Measurements from ENCODE around the gene DEFB129.
"Not testable (repeated sequence)": the region's sequence is repeated elsewhere in the genome, so short reads cannot be mapped to it uniquely, and the experiment has no call there.

DEFB129 gene

DNA sequence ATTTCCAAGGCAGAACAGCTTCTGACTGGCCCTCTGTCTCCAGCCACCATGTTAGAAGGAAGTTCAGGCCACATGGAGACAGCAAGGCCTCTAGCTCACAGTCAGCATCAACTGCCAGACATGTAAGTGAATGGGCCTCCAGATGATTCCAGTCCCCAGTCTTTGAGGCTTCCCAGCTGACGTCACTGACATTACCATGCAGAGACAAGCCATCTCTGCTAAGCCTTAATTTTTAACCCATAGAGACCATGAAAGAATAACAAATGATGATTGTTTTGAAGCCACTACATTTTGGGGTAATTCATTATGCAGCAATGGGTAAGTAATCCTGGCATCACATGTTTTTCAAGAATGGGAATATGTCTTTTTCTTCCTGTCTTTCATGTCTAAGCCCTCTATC lies 11.3 kb upstream of the DEFB129 start:
- Histone ChIP-seq H3K9me3 (ENCODE audit: control insufficient read depth in 2 of 2, low read length in 2 of 2) (no peaks in the 10 kb centered on the region), H3K4me1 (ENCODE audit: control insufficient read depth in 2 of 2, insufficient read depth in 2 of 2, low read length in 2 of 2) (no peaks in the 10 kb centered on the region), H3K9ac (ENCODE audit: low read depth in 1 of 2, low read length in 2 of 2) (no peak overlapping the region), H3K4me3 (ENCODE audit: low read length in 2 of 2) (no peak overlapping the region), H3K27me3 (ENCODE audit: control insufficient read depth in 2 of 2, insufficient read depth in 2 of 2, low read length in 2 of 2) (peaks cover 8 to 9% of the 10 kb centered on the region in 2 donors), H3K36me3 (ENCODE audit: control insufficient read depth in 2 of 2, insufficient read depth in 2 of 2, low read length in 2 of 2) (no peaks in the 10 kb centered on the region), H3K27ac (ENCODE audit: low read depth in 2 of 2, low read length in 2 of 2) (no peak overlapping the region)

DNA sequence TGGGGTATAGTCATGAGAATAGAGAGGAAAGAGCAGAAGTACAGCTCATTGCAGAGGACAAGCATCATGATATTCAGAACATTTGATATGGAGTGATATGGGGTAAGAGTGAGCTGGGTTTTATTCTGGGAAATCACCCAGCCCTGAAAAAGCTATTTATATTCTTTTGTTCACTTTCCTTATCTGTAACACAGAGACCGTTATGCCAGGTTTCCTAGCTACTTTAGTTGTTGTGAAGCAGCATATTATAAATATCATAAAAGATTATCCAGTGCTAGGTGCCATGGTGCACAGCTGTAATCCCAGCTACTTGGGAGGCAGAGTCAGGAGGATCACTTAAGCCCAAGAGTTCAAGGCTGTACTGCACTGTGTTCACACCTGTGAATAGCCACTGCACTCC lies 9.8 kb upstream of the DEFB129 start:
- H3K27me3 ChIP-seq (ENCODE audit: control insufficient read depth in 2 of 2, insufficient read depth in 2 of 2, low read length in 2 of 2): peaks cover 8 to 9% of the 10 kb centered on the region in 2 donors
- no peak overlapping the region for H3K4me3 ChIP-seq (ENCODE audit: low read length in 2 of 2)
- H3K4me1 ChIP-seq (ENCODE audit: control insufficient read depth in 2 of 2, insufficient read depth in 2 of 2, low read length in 2 of 2): no peaks in the 10 kb centered on the region
- no peak overlapping the region for H3K9ac ChIP-seq (ENCODE audit: low read depth in 1 of 2, low read length in 2 of 2)
- H3K27ac ChIP-seq (ENCODE audit: low read depth in 2 of 2, low read length in 2 of 2): no peak overlapping the region
- no peaks in the 10 kb centered on the region for H3K36me3 ChIP-seq (ENCODE audit: control insufficient read depth in 2 of 2, insufficient read depth in 2 of 2, low read length in 2 of 2)
- no peaks in the 10 kb centered on the region for H3K9me3 ChIP-seq (ENCODE audit: control insufficient read depth in 2 of 2, low read length in 2 of 2)

DNA sequence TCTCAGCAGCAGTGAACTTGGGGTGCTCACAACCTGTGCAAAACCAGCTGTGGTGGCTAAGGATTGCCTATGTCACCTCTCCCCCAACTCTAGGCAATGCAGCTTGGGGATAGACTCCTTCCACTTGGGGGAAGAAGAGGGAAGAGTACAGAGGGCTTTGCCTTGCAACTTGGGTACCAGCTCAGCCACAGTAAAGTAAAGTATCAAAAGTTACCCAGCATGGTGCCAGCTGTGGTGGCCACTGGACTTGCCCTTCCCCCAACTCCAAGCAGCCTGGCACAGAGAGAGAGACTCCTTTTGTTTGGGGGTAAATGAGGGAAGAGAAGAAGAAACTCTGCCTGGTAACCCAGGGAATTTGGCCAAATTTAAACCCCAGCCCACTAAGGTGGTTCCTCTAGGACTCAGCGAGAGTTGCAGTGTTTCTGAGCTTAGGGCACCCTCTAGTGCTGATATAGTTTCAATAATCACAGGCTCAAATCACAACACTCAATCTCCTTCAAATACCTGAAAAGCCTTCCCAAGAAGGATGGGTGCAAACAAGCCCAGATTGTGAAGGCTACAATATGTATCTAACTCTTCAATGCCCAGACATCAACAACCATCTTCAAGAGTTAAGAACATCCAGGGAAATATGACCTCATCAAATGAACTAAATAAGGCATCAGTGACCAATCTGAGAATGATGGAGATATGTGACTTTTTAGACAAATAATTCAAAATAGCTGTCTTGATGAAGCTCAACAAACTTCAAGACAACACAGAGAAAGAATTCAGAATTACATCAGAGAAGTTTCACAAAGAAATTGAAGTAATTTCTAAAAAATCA lies 7.6 kb upstream of the DEFB129 start:
- Histone ChIP-seq H3K9ac (ENCODE audit: low read depth in 1 of 2, low read length in 2 of 2) (no peak overlapping the region), H3K4me3 (ENCODE audit: low read length in 2 of 2) (no peak overlapping the region), H3K27me3 (ENCODE audit: control insufficient read depth in 2 of 2, insufficient read depth in 2 of 2, low read length in 2 of 2) (peaks cover 8 to 9% of the 10 kb centered on the region in 2 donors), H3K9me3 (ENCODE audit: control insufficient read depth in 2 of 2, low read length in 2 of 2) (no peaks in the 10 kb centered on the region), H3K27ac (ENCODE audit: low read depth in 2 of 2, low read length in 2 of 2) (no peak overlapping the region), H3K4me1 (ENCODE audit: control insufficient read depth in 2 of 2, insufficient read depth in 2 of 2, low read length in 2 of 2) (no peaks in the 10 kb centered on the region), H3K36me3 (ENCODE audit: control insufficient read depth in 2 of 2, insufficient read depth in 2 of 2, low read length in 2 of 2) (no peaks in the 10 kb centered on the region)

DNA sequence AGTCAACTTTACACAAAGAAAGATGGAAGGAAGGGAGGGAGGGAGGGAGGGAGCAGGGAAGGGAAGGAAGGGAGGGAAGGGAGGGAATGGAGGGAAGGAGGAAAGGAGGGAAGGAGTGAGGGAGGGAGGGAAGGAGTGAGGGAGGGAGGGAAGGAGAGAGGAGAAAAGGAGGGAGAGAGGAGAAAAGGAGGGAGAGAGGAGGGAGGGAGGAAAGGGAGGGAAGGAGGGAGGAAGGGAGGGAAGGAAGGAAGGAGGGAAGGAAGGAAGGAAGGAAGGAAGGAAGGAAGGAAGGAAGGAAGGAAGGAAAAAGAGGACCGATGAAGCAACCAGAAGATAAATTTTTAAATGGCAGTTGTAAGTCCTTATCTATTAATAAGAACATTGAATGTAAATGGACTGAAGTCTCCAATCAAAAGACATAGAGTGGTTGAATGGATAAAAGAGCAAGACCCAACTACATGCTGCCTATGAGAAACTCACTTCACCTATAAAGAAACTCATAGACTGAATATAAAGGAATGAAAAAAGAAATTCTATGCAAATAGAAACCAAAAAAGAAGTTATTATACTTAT lies 5.7 kb upstream of the DEFB129 start:
- Histone ChIP-seq H3K27ac (ENCODE audit: low read depth in 2 of 2, low read length in 2 of 2) (no peak overlapping the region), H3K36me3 (ENCODE audit: control insufficient read depth in 2 of 2, insufficient read depth in 2 of 2, low read length in 2 of 2) (no peaks in the 10 kb centered on the region), H3K4me1 (ENCODE audit: control insufficient read depth in 2 of 2, insufficient read depth in 2 of 2, low read length in 2 of 2) (no peaks in the 10 kb centered on the region), H3K9ac (ENCODE audit: low read depth in 1 of 2, low read length in 2 of 2) (no peak overlapping the region), H3K9me3 (ENCODE audit: control insufficient read depth in 2 of 2, low read length in 2 of 2) (no peaks in the 10 kb centered on the region), H3K27me3 (ENCODE audit: control insufficient read depth in 2 of 2, insufficient read depth in 2 of 2, low read length in 2 of 2) (peaks cover 8 to 9% of the 10 kb centered on the region in 2 donors), H3K4me3 (ENCODE audit: low read length in 2 of 2) (no peak overlapping the region)

DNA sequence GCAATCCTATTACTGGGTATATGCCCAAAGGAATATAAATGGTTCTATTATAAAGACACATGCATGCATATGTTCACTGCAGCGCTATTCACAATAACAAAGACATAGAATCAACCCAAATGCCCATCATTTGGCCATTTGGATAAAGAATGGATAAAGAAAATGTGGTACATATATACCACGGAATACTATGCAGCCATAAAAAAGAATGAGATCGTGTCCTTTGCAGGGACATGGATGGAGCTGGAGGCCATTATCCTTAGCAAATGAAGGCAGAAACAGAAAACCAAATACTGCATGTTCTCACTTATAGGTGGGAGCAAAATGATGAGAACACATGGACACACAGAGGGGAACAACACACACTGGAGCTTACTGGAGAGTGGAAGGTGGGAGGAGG lies 1.2 kb upstream of the DEFB129 start:
- not testable (repeated sequence) for H3K4me1 ChIP-seq (ENCODE audit: control insufficient read depth in 2 of 2, insufficient read depth in 2 of 2, low read length in 2 of 2); H3K9me3 ChIP-seq (ENCODE audit: control insufficient read depth in 2 of 2, low read length in 2 of 2); H3K27ac ChIP-seq (ENCODE audit: low read depth in 2 of 2, low read length in 2 of 2); H3K27me3 ChIP-seq (ENCODE audit: control insufficient read depth in 2 of 2, insufficient read depth in 2 of 2, low read length in 2 of 2); H3K9ac ChIP-seq (ENCODE audit: low read depth in 1 of 2, low read length in 2 of 2); H3K4me3 ChIP-seq (ENCODE audit: low read length in 2 of 2); H3K36me3 ChIP-seq (ENCODE audit: control insufficient read depth in 2 of 2, insufficient read depth in 2 of 2, low read length in 2 of 2)

DNA sequence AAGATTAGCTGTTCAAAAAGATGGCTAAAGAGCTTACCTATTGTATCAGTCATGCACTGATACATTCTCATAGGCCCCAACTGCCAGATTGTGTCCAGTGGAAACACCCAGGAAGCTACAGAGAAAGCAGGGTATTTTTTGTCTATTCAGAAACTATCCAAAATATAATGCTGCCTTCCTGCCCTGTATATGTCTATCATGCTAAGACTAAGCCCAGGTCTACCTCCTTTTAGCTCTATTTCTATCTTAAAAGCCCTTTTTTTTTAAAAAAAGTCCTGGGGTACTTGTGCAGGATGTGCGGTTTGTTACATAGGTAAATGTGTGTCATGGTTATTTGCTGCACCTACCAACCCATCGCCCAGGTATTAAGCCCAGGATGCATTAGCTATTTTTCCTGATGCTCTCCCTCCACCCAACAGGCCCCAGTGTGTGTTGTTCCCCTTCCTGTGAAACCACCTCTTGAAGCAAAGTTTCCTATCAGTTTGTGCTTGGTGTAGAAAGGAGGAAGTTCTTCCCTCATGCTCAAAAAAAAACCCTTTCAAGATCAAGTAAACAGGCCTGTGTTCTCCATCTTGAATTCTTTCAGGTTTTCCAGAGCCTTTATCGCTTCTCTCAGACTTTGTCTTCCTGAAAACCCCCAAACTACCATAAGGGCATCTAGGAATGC lies 514 bp downstream of the DEFB129 start:
- Histone ChIP-seq H3K27ac (ENCODE audit: low read depth in 2 of 2, low read length in 2 of 2) (no peak overlapping the region), H3K36me3 (ENCODE audit: control insufficient read depth in 2 of 2, insufficient read depth in 2 of 2, low read length in 2 of 2) (no peaks in the 10 kb centered on the region), H3K9ac (ENCODE audit: low read depth in 1 of 2, low read length in 2 of 2) (no peak overlapping the region), H3K27me3 (ENCODE audit: control insufficient read depth in 2 of 2, insufficient read depth in 2 of 2, low read length in 2 of 2) (no peaks in the 10 kb centered on the region), H3K4me3 (ENCODE audit: low read length in 2 of 2) (no peak overlapping the region), H3K4me1 (ENCODE audit: control insufficient read depth in 2 of 2, insufficient read depth in 2 of 2, low read length in 2 of 2) (no peaks in the 10 kb centered on the region), H3K9me3 (ENCODE audit: control insufficient read depth in 2 of 2, low read length in 2 of 2) (no peaks in the 10 kb centered on the region)

DNA sequence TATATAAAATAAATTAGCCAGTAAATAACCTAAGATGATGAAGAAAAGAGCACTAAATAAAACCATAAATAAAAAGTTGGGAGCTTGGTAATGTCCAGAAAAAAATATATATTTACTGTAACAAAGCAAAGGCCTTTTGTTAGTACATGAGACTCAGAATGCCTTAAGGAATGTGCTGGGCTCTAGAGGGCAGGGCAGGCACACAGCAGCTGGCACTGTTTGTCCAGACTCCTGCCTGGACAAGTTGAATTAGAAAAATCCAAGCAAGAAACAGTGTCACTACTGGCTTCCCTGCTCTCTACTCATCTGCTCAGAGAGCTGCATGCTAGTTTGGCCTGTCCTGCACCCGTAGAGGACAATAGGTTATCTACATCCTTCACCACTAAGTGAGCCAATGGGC lies 8.8 kb downstream of the DEFB129 start:
- H3K9me3 ChIP-seq (ENCODE audit: control insufficient read depth in 2 of 2, low read length in 2 of 2): no peaks in the 10 kb centered on the region
- no peak overlapping the region for H3K4me3 ChIP-seq (ENCODE audit: low read length in 2 of 2)
- no peaks in the 10 kb centered on the region for H3K27me3 ChIP-seq (ENCODE audit: control insufficient read depth in 2 of 2, insufficient read depth in 2 of 2, low read length in 2 of 2)
- no peak overlapping the region for H3K9ac ChIP-seq (ENCODE audit: low read depth in 1 of 2, low read length in 2 of 2)
- no peak overlapping the region for H3K27ac ChIP-seq (ENCODE audit: low read depth in 2 of 2, low read length in 2 of 2)
- H3K4me1 ChIP-seq (ENCODE audit: control insufficient read depth in 2 of 2, insufficient read depth in 2 of 2, low read length in 2 of 2): no peaks in the 10 kb centered on the region
- no peaks in the 10 kb centered on the region for H3K36me3 ChIP-seq (ENCODE audit: control insufficient read depth in 2 of 2, insufficient read depth in 2 of 2, low read length in 2 of 2)

DNA sequence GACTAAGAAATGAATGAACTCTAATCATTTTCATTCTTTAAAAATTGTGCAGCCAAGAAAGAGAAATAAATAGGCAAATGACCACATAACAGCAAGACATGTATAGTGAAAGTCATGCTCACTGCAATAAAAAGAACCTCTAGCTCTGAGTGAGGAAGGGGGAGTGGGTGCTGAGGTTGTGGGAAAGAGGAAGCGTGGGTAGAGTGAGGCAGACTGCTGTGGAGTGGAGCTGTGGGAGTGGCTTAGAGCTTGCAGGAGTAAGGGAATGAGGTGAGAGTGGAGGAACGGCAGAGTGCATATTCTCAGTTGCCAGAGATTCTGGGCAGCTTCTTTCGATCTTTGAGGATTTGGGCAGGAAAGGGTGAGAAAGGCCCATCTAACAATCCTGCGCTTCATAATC lies 10.4 kb downstream of the DEFB129 start:
- no peaks in the 10 kb centered on the region for H3K4me1 ChIP-seq (ENCODE audit: control insufficient read depth in 2 of 2, insufficient read depth in 2 of 2, low read length in 2 of 2)
- H3K27ac ChIP-seq (ENCODE audit: low read depth in 2 of 2, low read length in 2 of 2): no peak overlapping the region
- H3K9ac ChIP-seq (ENCODE audit: low read depth in 1 of 2, low read length in 2 of 2): no peak overlapping the region
- no peaks in the 10 kb centered on the region for H3K27me3 ChIP-seq (ENCODE audit: control insufficient read depth in 2 of 2, insufficient read depth in 2 of 2, low read length in 2 of 2)
- no peaks in the 10 kb centered on the region for H3K9me3 ChIP-seq (ENCODE audit: control insufficient read depth in 2 of 2, low read length in 2 of 2)
- H3K36me3 ChIP-seq (ENCODE audit: control insufficient read depth in 2 of 2, insufficient read depth in 2 of 2, low read length in 2 of 2): no peaks in the 10 kb centered on the region
- H3K4me3 ChIP-seq (ENCODE audit: low read length in 2 of 2): no peak overlapping the region

DNA sequence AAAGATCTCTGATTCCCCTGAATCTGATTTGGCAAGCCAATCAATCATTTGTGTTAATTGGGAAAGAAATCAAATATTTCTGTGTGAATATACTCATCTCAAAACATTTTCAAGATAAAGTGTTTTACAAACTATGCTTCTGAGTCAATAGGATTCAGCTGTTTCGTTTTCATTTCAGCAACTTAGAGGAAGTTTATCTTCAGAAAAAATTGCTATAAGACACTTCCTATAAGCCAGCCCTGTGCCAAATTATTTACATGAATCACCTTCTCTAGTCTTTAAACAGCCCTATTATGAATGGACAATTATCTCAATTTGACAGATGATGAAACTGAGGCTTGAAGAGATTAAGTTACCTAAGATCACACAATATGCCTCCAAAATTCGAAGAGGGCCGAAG lies 10.9 kb downstream of the DEFB129 start:
- Histone ChIP-seq H3K27me3 (ENCODE audit: control insufficient read depth in 2 of 2, insufficient read depth in 2 of 2, low read length in 2 of 2) (peaks cover 0 to 2% of the 10 kb centered on the region in 2 donors), H3K36me3 (ENCODE audit: control insufficient read depth in 2 of 2, insufficient read depth in 2 of 2, low read length in 2 of 2) (no peaks in the 10 kb centered on the region), H3K9me3 (ENCODE audit: control insufficient read depth in 2 of 2, low read length in 2 of 2) (no peaks in the 10 kb centered on the region), H3K9ac (ENCODE audit: low read depth in 1 of 2, low read length in 2 of 2) (no peak overlapping the region), H3K4me3 (ENCODE audit: low read length in 2 of 2) (no peak overlapping the region), H3K27ac (ENCODE audit: low read depth in 2 of 2, low read length in 2 of 2) (no peak overlapping the region), H3K4me1 (ENCODE audit: control insufficient read depth in 2 of 2, insufficient read depth in 2 of 2, low read length in 2 of 2) (no peaks in the 10 kb centered on the region)

DNA sequence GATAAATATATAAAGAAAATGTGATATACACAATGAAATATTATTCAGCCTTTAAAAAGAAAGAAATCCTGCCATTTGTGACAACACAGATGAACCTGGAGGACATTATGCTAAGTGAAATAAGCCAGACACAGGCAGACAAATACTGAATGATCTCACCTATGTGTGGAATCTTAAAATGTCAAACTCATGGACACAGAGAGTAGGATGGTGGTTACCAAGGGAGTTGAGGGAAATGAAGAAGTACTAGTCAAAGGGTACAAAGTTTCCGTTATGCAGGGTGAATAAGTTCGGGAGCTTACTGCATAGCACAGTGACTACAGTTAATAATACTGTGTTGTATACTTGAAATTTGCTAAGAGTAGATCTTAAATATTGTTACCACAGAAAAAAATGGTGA lies 15.8 kb downstream of the DEFB129 start:
- H3K9me3 ChIP-seq (ENCODE audit: control insufficient read depth in 2 of 2, low read length in 2 of 2): no peaks in the 10 kb centered on the region
- H3K9ac ChIP-seq (ENCODE audit: low read depth in 1 of 2, low read length in 2 of 2): no peak overlapping the region
- H3K4me3 ChIP-seq (ENCODE audit: low read length in 2 of 2): no peak overlapping the region
- no peaks in the 10 kb centered on the region for H3K4me1 ChIP-seq (ENCODE audit: control insufficient read depth in 2 of 2, insufficient read depth in 2 of 2, low read length in 2 of 2)
- H3K36me3 ChIP-seq (ENCODE audit: control insufficient read depth in 2 of 2, insufficient read depth in 2 of 2, low read length in 2 of 2): no peaks in the 10 kb centered on the region
- peaks cover 0 to 3% of the 10 kb centered on the region in 2 donors for H3K27me3 ChIP-seq (ENCODE audit: control insufficient read depth in 2 of 2, insufficient read depth in 2 of 2, low read length in 2 of 2)
- no peak overlapping the region for H3K27ac ChIP-seq (ENCODE audit: low read depth in 2 of 2, low read length in 2 of 2)
